HepG2 (cell line): ENCODE results near the gene ELOVL7. TPM values are rescaled to one million over a fixed set of nuclear protein-coding genes. Genes with fewer than 3 reads are reported as not detected.

Experiments
- ATAC-seq: fragments of 200-7000 bp; cut with Tn5 transposase; 3 replicates; pipeline ENCODE4 v1.9.1; 2020; ENCODE audit warnings: mild to moderate bottlenecking, moderate library complexity
- BruUV-seq: library from RNA; stranded (reverse); fragments of 400-500 nt; replicated peaks from 2 replicates; lab custom pipeline; 2021; lab: Mats Ljungman, UMichigan
- CTCF ChIA-PET: fragments of 300-600 bp; formaldehyde crosslinking; extraction: SDS; loops from one replicate; lab custom pipeline; 2021; ENCODE audit warnings: low total read pairs, inconsistent platforms, low intra/inter-chr PET ratio; lab: Yijun Ruan, JAX
- POLR2A ChIA-PET: fragments of 350-600 bp; sonication (Branson Sonifier 250); formaldehyde crosslinking; loops from one replicate; lab custom pipeline; 2020; ENCODE audit warnings: antibody characterized with exemption, inconsistent platforms; lab: Yijun Ruan, JAX
- DNase-seq: peaks from one replicate; pipeline ENCODE4 v3.0.0-alpha.2; 2015; ENCODE audit warnings: low spot score
- FAIRE-seq: peaks from 3 replicates; lab custom pipeline; 2011; peaks lifted over from hg19 to GRCh38; lab: Jason Lieb, UNC
- H2AFZ ChIP-seq: one replicate; pipeline ENCODE4 v1.6.1; 2011; ENCODE audit warnings: low read length, inconsistent platforms
- H3K27ac ChIP-seq: fragments of 300-600 bp; 3 replicates; pipeline ENCODE4 v1.8.0; 2011; ENCODE audit warnings: mixed run types, mild to moderate bottlenecking, mixed read lengths, low read length, inconsistent platforms; ENCODE audit not compliant: insufficient read depth; ENCODE audit errors: extremely low read length
- H3K27me3 ChIP-seq, 2 experiments: fragments of 200-600 bp in 1 of 2; 2 replicates in 1 of 2; 3 replicates in 1 of 2; pipeline versions ENCODE4 v1.6.0 to v1.8.0; 2011; ENCODE audit warnings: low read length in 2 of 2, mild to moderate bottlenecking in 2 of 2, moderate library complexity in 2 of 2, inconsistent platforms in 1 of 2; ENCODE audit not compliant: insufficient read depth in 2 of 2, control insufficient read depth in 1 of 2
- H3K36me3 ChIP-seq, 2 experiments: fragments of 200-600 bp in 1 of 2; replicated peaks in 1 of 2; 2 replicates in 1 of 2; 3 replicates in 1 of 2; pipeline versions ENCODE4 v1.5.1 to v1.8.0; 2011; ENCODE audit warnings: low read length in 2 of 2, inconsistent platforms in 1 of 2; ENCODE audit not compliant: insufficient read depth in 2 of 2, control insufficient read depth in 1 of 2
- H3K4me1 ChIP-seq: 2 replicates; pipeline ENCODE4 v1.5.1; 2012; ENCODE audit warnings: low read length, inconsistent platforms; ENCODE audit not compliant: insufficient read depth
- H3K4me2 ChIP-seq: 2 replicates; pipeline ENCODE4 v1.6.0; 2011; ENCODE audit warnings: low read depth, low read length, inconsistent platforms
- H3K4me3 ChIP-seq, 3 experiments: fragments of 200-600 bp in 1 of 3; sonication (generic), shearing (Covaris generic) in 1 of 3; replicated peaks in 1 of 3; 2 replicates each; pipeline ENCODE4 v1.5.1; 2011 to 2016; ENCODE audit warnings: low read length in 3 of 3, inconsistent platforms in 2 of 3, low read depth in 2 of 3, mild to moderate bottlenecking in 2 of 3, control low read depth in 1 of 3, mixed read lengths in 1 of 3; ENCODE audit not compliant: insufficient read depth in 1 of 3
- H3K79me2 ChIP-seq: one replicate; pipeline ENCODE4 v1.6.1; 2011; ENCODE audit warnings: low read length, inconsistent platforms; ENCODE audit not compliant: insufficient read depth
- H3K9ac ChIP-seq: 2 replicates; pipeline ENCODE4 v1.6.0; 2011; ENCODE audit warnings: mild to moderate bottlenecking, low read depth, low read length, inconsistent platforms; ENCODE audit not compliant: insufficient read depth
- H3K9me3 ChIP-seq: 2 replicates; pipeline ENCODE4 v1.5.1; 2012; ENCODE audit warnings: mild to moderate bottlenecking, low read length
- H4K20me1 ChIP-seq: 2 replicates; pipeline ENCODE4 v1.6.0; 2011; ENCODE audit warnings: inconsistent platforms, mild to moderate bottlenecking, low read length, moderate library complexity; ENCODE audit not compliant: insufficient read depth
- FOXM1 ChIP-seq: sonication (generic); formaldehyde crosslinking; IDR thresholded peaks from 2 replicates; pipeline ENCODE4 v1.5.0; 2020; ENCODE audit warnings: missing genetic modification reagents
- HES4 ChIP-seq: sonication (generic); formaldehyde crosslinking; IDR thresholded peaks from 2 replicates; pipeline ENCODE4 v1.9.0; 2021; ENCODE audit warnings: mild to moderate bottlenecking, missing genetic modification reagents, borderline replicate concordance
- KMT2B ChIP-seq: IDR thresholded peaks from 2 replicates; pipeline ENCODE4 v1.6.1; 2016; ENCODE audit warnings: missing genetic modification reagents, missing compliant biosample characterization
- MAFK ChIP-seq, 2 experiments: IDR thresholded peaks in 1 of 2; conservative IDR thresholded peaks in 1 of 2; 2 replicates each; pipeline ENCODE4 v1.6.1; 2011; ENCODE audit warnings: improper control_type of control experiment in 2 of 2, low read length in 2 of 2
- POGK ChIP-seq: sonication (generic); formaldehyde crosslinking; conservative IDR thresholded peaks from 2 replicates; pipeline ENCODE4 v1.8.0; 2022; ENCODE audit warnings: mild to moderate bottlenecking, moderate library complexity, missing genetic modification reagents
- SETDB1 ChIP-seq: sonication (generic); formaldehyde crosslinking; IDR thresholded peaks from 2 replicates; pipeline ENCODE4 v1.5.1; 2020; ENCODE audit warnings: missing genetic modification reagents, mild to moderate bottlenecking, borderline replicate concordance
- SOX13 ChIP-seq, 3 experiments: fragments of 450-650 bp in 1 of 3; sonication (generic) in 1 of 3; formaldehyde crosslinking in 1 of 3; IDR thresholded peaks in 2 of 3; conservative IDR thresholded peaks in 1 of 3; 2 replicates each; pipeline versions ENCODE4 v1.5.0 to v1.6.1; 2016 to 2020; ENCODE audit warnings: antibody characterized with exemption in 1 of 3, mild to moderate bottlenecking in 1 of 3, missing compliant biosample characterization in 1 of 3, missing genetic modification reagents in 1 of 3, moderate library complexity in 1 of 3
- ZBTB1 ChIP-seq: sonication (generic); formaldehyde crosslinking; IDR thresholded peaks from 2 replicates; pipeline ENCODE4 v1.4.0; 2020; ENCODE audit warnings: missing genetic modification reagents, borderline replicate concordance
- ZBTB44 ChIP-seq: sonication (generic); formaldehyde crosslinking; IDR thresholded peaks from 2 replicates; pipeline ENCODE4 v1.4.0; 2020; ENCODE audit warnings: missing genetic modification reagents
- ZNF160 ChIP-seq: sonication (generic); formaldehyde crosslinking; IDR thresholded peaks from 2 replicates; pipeline ENCODE4 v1.8.0; 2022; ENCODE audit warnings: mild to moderate bottlenecking, inconsistent platforms, missing genetic modification reagents
- ZNF34 ChIP-seq: sonication (generic); formaldehyde crosslinking; IDR thresholded peaks from 2 replicates; pipeline ENCODE4 v1.4.0; 2020; ENCODE audit warnings: mild to moderate bottlenecking, missing genetic modification reagents, borderline replicate concordance
- ZNF362 ChIP-seq: sonication (generic); formaldehyde crosslinking; IDR thresholded peaks from 2 replicates; pipeline ENCODE4 v1.4.0; 2020; ENCODE audit warnings: missing genetic modification reagents, mild to moderate bottlenecking, borderline replicate concordance
- ZNF562 ChIP-seq: sonication (generic); formaldehyde crosslinking; IDR thresholded peaks from 2 replicates; pipeline ENCODE4 v1.8.0; 2022; ENCODE audit warnings: missing genetic modification reagents, borderline replicate concordance
- ZNF614 ChIP-seq: IDR thresholded peaks from 2 replicates; pipeline ENCODE4 v1.6.1; 2018; ENCODE audit warnings: missing biosample characterization, missing genetic modification reagents, inconsistent platforms, borderline replicate concordance
- WGBS: methylation state at CpG from one replicate; pipeline ENCODE4 v1.1.6; 2017; ENCODE audit warnings: low lambda C conversion rate; 5-methylcytosine and 5-hydroxymethylcytosine counted together
- in situ Hi-C: cut with HindIII; loops from 2 replicates; pipeline ENCODE4 v1.10.0; 2017; ENCODE audit warnings: low pct_unique_long_range_greater_than_20kb; ENCODE audit not compliant: extremely low pct_ligation_motif_present
- intact Hi-C: fragments of 100-400 bp; cut with micrococcal nuclease; formaldehyde crosslinking; loops from one replicate; pipeline ENCODE4 v1.10.0; 2022; ENCODE audit not compliant: unreplicated experiment
- polyA plus RNA-seq, 8 experiments: library from polyadenylated mRNA; depleted of rRNA in 3 of 8; stranded (reverse) in 7 of 8; unstranded in 1 of 8; fragments of >200 nt; fragmentation: Illumina TruSeq in 4 of 8; extraction: Trizol in 4 of 8; gene quantifications; 2 replicates each; pipeline versions ENCODE4 v1.2.1 to v1.2.3, GENCODE V29; 2011 to 2016; ENCODE audit warnings: low read depth in 4 of 8, missing spikeins in 1 of 8, mixed read lengths in 1 of 8; ENCODE audit not compliant: insufficient read depth in 1 of 8
- total RNA-seq, 5 experiments: library from RNA; depleted of rRNA; stranded (reverse); fragments of >200 nt; fragmentation: Illumina TruSeq; extraction: Trizol; gene quantifications; 2 replicates each; pipeline ENCODE4 v1.2.3, GENCODE V29; 2016; ENCODE audit warnings: low read depth in 1 of 5

Gene ELOVL7
- total and polyA plus RNA-seq, 2 of the 13 experiments (the other 11 are each of a cell fraction or from before 2014, with no cell fraction given), result 4.5 to 7.3 TPM

- intact Hi-C loops (no loop called here), in situ Hi-C loops (no loop called here)
- ATAC-seq (no peak), DNase-seq (no peak), FAIRE-seq (no peak)
- Histone ChIP-seq H3K9me3 (no peaks in the 10 kb centered on the region), H3K36me3 (no peaks in the 10 kb centered on the region), H3K27me3 (no peaks in the 10 kb centered on the region), H3K27ac (no peak overlapping the region), H3K79me2 (no peaks in the 10 kb centered on the region), H4K20me1 (no peaks in the 10 kb centered on the region), H3K9ac (no peak overlapping the region), H3K4me3 (no peak overlapping the region), H2AFZ (no peak overlapping the region), H3K4me2 (no peak overlapping the region), H3K4me1 (no peaks in the 10 kb centered on the region)
- ChIA-PET CTCF (no interaction called here), POLR2A (no interaction called here)
- 100% methylated on average over 1 of the region's 2 CpGs for WGBS
- no peak for TF ChIP-seq MAFK (conservative IDR thresholded peaks at IDR 0.05 in 1 of 2, IDR thresholded peaks at IDR 0.05 in 1 of 2; ENCODE audit: low read length in 2 of 2)
- TF ChIP-seq ZBTB1 (CRISPR knock-in tag), result no peak
- TF ChIP-seq POGK (CRISPR knock-in tag), result no peak
- no peak for TF ChIP-seq SETDB1 (CRISPR knock-in tag)
- no peak for TF ChIP-seq FOXM1 (CRISPR knock-in tag)
- no peak for TF ChIP-seq ZNF614
- no peak for TF ChIP-seq ZNF160
- TF ChIP-seq SOX13 (IDR thresholded peaks at IDR 0.05), result no peak
- TF ChIP-seq SOX13 (CRISPR knock-in tag; conservative IDR thresholded peaks at IDR 0.05 in 1 of 2, IDR thresholded peaks at IDR 0.05 in 1 of 2), result no peak
- no peak for TF ChIP-seq KMT2B (CRISPR knock-in tag)
- TF ChIP-seq ZNF562 (CRISPR knock-in tag), result no peak
- TF ChIP-seq ZNF34, result no peak
- TF ChIP-seq ZBTB44 (CRISPR knock-in tag), result no peak
- no peak for TF ChIP-seq HES4 (CRISPR knock-in tag)
- TF ChIP-seq ZNF362 (CRISPR knock-in tag), result no peak
- BruUV-seq, result no TSS peak
These were observed 64.6 kb downstream of the ELOVL7 start for GRCh38 chr5:60779466-60779865.
